GM19239 (cell line): ENCODE data around the gene PSMA3.

Experiments used
- DNase-seq: peaks from one replicate; pipeline ENCODE4 v3.0.0; 2011; ENCODE audit warnings: low spot score; ENCODE audit not compliant: insufficient read length
- FAIRE-seq: peaks from 2 replicates; lab custom pipeline; 2011; peaks lifted over from hg19 to GRCh38; lab: Jason Lieb, UNC

The PSMA3 gene

DNA sequence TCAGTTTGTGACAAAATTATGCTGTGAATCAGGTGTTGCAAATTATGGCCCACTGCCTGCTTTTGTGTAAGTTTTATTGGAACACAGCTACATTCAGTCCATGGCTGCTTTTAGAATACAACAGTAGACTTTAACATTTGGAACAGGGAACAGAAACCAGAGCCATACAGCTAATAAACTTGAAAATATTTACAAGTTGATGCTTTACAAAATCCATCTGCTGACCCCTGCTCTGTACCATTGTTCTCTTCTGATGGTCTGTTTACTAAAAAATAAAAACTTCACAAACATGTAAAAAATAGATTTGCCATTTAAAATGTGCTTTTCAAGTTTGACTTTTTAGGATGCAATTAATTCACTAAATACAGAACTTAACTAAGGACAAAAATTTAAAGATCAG is 20.8 kb downstream of the PSMA3 start:
- FAIRE-seq: no peak

DNA sequence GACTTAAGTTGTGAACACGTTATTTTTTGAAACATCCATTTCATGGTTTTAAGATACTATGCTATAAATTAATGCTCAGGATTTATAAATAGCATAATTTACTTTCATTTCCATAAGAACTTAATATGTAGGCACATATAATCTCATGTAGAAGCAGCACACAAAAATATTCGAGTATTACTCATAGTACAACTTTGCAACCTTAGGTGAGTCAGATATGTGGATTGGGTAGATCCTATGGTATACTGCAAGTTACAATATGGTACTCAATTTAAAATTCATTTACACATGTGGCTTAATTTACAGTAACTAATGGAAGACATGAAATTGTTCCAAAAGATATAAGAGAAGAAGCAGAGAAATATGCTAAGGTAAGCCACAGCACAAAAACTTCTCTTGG is 26.0 kb downstream of the PSMA3 start:
- no peak for DNase-seq
- FAIRE-seq: no peak

More for the DNA sequence above, 20.8 kb downstream of the PSMA3 start:
- DNase-seq: no peak

DNA sequence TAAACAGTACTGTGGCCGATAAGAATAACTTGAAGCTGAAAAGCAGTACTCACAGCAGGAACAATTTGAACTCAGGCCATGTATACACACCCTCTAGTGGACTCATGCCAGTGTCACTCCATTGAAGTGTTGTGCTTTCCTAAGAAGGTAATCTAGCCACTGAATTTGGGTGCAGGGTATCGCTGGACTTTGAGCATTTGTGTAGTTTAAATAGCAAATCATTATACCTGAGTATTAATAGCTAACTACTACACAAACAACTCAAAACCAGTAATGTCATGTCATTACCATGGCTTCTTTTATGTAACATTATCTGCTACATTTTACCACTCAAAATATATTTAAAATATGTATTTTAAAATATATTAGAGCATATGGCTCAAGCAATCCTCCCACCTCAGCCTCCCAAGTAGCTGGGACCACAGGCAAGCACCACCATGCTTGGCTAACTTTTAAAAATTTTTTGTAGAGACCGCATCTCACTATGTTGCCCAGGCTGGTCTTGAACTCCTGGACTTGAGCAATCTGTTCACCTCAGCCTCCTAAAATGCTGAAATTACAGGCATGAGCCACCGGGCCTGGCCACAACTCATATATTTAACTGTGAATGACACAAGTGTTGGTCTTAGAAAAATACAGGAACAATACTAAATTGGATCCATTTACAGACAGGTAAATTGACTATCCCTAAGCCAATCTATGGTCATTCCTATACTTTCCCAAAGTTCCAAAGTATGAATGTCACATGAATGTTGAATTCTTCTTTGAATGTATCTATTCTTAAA is 28.1 kb downstream of the PSMA3 start:
- FAIRE-seq: peak; percentile 39
- DNase-seq: no peak

DNA sequence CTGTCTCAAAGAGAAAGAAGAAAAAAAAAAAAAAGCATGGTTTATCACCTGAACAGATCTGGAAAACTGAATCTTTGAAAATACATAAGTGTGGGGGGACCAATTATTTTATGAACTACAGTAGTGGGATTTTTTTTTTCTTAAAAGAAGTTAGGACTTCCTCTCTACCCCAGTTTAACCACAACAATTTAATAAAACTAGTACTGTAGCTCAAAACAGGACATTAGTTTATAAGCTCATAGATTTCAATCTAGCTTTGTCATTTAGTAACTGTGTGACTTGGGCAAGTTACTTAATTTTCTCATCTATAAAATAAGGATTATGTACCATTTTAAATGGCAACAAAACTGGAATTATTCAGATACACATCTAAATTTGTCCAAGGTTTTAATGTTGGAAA is 30.2 kb downstream of the PSMA3 start:
- no peak for DNase-seq
- no peak for FAIRE-seq

DNA sequence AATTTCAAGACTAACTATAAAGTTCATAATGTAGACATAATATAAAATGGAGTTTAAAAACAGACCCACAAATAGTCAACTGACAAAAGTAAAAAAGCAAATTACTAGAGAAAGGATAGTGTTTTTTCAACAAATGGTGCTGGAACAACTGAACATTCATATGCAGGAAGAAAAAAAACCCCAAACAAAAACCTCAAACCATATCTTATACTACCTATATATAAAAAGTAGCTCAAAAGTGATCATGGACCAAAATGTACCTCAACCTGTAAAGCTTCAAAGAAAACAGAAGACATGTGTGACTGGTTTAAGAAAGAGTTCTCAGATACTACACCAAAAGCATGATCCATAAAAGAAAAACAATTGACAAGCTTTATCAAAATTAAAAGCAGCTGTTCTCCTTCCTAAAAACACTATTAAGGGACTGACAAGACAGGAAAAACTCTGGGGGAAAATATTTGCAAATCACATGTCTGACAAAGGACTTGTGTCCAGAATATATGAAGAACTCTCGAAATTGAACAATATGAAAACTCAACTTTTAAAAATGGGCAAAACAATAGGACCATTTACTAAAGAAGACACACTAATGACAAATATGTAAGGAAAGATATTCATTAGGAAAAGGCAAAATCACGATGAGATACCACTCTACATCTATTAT is 31.0 kb downstream of the PSMA3 start:
- DNase-seq: no peak
- FAIRE-seq: no peak

DNA sequence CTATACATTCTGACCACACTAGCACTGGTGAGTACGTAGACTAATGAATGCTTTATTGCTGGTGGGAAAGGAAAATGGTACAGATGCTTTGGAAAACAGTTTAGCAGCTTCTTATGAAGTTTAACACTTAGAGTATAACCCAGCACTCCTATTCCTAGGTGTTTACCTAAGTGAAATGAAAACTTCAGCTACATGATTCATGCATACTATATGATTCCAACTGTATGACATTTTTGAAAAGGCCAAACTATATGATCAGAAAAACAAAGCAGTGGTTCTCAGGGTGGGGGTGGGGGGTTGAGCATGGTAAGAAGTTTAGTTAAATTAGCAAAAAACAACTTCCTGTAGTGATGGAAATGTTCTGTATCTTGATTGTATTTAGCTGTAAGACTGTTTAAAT is 31.6 kb downstream of the PSMA3 start:
- FAIRE-seq: no peak

DNA sequence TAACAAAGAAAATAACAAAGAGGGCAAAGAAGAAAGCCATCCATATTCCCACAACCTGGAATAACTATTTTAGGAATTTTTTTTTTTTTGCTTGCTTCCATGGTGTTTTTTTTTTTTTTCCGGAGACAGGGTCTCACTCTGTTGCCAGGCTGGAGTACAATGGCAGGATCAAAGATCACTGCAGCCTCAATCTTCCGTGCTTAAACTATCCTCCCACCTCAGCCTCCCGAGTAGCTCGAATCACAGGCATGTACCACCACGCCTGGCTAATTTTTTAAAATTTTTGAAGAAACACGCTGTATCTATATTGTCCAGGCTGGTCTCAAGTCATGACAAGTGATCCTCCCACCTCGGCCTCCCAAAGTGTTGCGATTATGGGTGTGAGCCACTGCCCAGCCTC is 33.5 kb downstream of the PSMA3 start:
- DNase-seq: no peak
- FAIRE-seq: no peak

More for the DNA sequence above, 31.6 kb downstream of the PSMA3 start:
- DNase-seq: no peak

DNA sequence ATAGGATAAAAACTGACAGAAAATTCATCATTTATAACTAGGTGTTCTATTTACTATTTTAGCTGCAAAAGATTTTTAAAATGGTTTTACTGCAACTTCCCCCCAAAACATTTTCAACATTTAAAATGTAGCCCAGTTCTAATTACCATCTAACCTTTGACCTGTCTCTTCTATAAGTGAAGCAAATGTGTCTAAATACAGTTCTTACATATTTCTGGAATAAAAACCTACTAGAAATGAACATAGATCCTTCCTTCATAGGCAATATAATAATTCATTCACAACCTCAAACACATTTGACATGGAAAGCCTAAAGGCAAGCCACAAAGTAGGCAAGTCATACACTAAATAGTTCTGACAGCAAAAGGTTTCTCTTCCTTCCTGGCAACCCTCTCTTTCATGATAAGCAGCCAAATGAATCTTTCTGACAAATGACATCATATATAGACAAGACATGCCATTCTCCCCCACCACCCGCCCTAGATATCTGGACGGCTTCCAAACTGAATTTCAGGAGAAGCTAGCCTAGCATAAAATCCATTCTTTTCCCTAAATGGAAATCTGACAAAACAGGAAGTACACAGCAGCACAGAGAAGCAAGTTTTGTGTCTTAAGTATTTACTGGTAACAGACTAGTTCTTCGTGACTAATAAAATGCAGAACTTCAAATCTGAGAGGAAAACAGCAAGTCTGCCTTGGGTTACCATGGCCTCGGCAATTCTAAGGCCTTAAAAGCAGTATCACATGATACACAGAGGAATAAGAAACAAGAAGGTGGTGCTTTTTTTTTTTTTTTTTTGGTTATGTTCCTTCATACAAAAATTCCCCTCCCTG is 36.5 kb downstream of the PSMA3 start:
- DNase-seq: no peak
- FAIRE-seq: peak; percentile 66

DNA sequence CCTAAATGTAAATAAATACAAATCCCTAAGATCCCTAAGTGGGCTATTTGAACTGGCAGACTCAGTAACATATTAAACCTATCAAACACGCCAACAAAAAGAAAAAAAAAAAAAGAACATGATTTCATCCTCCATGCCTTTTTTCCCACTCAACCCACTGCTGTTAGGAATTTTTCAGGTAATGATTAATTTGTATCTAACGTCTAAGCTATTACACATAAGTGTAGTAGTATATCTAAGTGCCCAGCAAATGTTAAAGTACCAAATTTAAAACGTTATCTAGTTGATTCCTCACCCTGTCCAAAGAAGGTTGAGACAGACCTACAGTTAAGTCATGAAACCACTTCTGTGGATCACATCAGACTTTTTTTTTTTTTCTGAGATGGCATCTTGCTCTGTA is 37.3 kb downstream of the PSMA3 start:
- FAIRE-seq: no peak
- no peak for DNase-seq

DNA sequence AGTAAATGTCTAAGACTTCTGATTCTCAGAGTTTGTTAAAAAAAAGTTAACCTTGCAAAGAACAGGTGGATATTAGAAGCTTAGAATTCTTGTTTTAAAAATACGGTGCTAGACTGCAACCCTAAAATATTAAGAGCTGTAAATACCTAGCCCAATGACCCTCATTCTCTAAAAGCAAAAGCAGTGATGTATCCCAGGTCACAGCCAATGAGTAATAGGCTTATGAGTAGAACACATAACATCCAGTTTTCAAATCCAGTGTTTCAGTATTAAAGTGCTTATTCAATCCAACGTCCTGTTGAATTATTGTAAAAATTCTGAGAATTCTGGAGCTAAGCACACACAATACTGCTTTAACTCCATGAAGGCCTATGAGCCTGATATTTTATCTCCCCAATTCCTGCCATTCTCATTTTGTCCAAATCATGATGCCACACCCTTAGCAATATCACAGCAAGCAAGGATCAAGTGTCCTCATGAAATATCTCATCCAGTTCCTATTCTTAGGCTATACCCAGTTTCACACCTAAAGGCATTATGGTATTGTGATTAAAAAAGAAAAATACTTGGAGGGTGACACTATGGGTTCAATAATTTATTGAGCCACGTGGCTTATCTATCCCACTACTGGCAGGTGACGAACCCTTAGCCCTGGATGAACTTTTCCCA is 38.4 kb downstream of the PSMA3 start:
- DNase-seq (no peak), FAIRE-seq (no peak)

DNA sequence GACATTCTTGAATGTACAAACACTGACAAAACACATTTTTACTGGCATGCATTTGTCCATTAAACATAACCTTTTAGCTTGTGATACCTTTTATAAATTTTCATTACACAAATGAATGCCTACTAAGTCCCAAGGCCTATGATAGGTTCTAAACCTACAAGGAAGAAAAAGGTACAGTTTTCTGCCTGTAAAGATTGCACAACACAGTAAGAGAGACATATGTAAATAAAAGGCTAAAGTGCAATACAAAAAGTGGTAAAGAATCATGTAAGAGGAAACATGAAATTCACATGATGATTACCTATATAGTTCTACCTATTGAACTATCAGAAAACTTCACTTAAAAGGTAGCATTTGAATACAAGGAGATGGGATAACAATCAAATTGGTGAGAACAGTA is 39.1 kb downstream of the PSMA3 start:
- no peak for FAIRE-seq
- DNase-seq: no peak

DNA sequence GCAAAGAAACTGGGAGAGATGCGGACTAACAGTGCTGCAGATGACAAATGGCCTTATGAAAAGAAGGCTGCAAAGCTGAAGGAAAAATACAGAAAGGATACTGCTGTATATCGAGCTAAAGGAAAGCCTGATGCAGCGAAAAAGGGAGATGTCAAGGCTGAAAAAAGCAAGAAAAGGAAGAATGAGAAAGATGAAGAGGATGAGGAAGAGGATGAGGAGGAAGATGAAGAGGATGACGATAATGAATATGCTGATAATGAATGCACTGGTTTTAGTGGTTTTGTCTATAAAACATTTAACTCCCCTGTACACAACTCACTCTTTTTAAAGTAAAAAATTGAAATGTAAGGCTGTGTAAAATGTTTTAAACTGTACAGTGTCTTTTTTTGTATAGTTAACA is 40.5 kb downstream of the PSMA3 start:
- FAIRE-seq (no peak), DNase-seq (no peak)

DNA sequence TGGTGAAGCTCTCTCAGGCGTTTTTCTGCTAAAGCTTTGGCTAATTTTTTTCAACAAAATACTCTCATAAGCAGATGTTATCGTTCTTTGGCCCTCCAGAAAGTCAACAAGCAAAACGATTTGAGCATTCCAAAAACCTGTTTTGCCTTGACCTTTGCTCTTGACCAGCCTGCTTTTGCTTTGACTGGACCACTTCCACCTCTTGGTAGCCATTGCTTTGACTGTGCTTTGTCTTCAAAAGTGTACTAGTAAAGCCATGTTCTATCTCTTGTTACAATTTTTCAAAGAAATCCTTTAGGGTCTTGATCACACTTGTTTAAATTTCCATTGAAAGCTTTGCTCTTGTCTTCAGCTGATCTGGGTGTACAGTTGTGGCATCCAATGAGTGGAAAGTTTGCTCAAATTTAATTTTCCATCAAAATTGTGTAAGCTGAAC is 43.0 kb downstream of the PSMA3 start:
- no peak for FAIRE-seq
- no peak for DNase-seq

DNA sequence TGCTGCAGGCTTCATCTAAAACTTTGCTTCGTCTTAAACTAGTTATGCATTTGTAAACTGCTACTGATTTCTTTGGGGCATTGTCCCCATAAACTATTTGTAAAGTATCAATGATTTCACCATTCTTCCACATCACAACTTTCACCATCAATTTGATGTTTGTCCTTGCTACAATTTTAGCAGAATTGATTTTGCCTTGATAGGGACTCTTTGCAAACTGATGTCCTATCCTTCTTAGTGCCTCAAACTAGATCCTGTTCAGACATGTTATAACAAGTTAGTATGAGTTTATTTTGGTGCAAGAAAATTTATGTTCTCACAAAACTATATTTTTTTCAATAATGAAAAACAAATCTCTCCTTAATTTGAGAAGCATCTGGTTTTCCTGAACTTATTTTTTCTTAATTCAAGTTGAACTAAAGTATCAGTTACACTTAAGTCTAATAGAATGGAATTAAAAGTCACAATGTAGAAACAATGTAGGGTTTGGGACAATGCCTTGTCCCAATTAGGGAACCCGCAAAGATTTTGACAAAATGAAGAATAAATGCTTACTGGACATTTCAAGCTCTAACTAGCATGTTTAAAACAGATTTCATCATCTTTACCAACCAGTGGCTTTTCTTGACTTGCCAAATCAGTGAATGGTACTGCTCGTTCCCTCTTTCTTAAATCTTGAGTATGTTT is 43.6 kb downstream of the PSMA3 start:
- FAIRE-seq: no peak
- no peak for DNase-seq

DNA sequence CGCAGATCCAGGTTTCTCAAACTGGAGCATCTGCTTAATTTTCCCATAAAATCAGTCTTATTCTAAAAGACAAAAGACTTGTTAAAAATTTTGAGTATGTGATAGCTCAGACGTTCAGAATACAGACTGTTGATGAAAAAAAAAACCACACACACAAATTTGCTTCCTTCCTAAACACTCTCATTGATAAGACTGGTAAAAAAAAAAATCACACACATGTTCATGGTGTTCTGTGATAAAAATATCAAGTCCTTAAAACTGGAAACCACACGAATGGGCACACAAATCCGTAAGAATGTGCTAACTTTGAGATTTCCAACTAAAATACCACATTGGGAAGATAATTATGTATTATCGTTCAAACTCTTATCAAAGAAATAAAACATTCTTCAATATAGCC is 47.0 kb downstream of the PSMA3 start:
- FAIRE-seq (peak; percentile 23), DNase-seq (no peak)

DNA sequence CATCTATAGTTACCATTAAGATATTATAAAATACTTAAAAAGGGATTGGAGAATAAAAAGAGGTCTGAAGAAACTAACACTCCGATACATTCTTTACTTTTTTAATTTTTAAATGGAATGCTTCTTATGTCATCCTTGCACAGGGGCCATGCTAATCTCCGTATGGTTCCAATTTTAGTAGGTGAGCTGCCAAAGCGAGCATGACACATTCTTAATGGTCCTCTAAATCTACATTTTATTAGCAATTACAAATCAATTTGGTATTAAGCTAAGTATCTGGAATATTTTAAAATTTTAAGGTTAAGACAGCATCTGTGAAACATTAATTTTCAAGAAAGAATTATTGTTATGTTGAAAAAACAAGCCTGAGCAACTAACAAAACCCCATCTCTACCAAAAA is 47.5 kb downstream of the PSMA3 start:
- no peak for DNase-seq
- FAIRE-seq: no peak

DNA sequence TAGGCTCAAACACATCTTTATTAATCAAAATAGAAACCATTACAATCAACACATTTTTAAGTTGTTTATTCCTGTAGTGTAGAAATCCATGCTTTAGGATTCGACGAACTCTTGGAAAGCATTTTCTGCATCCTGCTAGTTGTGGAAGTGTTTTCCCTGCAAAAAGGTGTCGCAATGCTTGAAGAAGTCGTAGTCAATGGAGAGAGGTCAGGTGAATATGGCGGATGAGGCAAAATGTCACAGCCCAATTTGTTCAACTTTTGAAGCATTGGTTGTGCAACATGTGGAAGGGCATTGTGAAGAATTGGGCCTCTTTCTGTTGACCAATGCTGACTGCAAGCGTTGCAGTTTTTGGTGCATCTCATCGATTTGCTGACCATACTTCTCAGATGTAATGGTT is 49.6 kb downstream of the PSMA3 start:
- FAIRE-seq: no peak
- no peak for DNase-seq

DNA sequence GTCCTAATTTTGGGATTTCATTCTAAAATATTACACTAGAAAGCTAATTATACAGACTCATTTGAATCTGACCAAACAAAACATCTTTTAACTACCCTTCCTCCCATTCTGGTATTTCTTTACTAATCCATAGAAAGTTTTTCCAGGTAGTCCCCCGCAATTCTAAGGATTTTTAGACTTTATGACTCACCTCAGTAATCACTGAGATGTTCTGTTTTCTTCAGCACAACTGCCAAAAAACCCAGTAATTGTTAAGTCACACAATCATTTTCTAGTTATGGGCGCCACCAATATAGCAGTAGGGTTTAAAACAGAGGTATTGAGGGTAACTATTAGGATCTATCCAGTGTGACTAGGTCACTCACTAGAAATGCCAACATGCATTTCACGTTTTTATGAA is 52.1 kb downstream of the PSMA3 start:
- FAIRE-seq: peak; percentile 35

DNA sequence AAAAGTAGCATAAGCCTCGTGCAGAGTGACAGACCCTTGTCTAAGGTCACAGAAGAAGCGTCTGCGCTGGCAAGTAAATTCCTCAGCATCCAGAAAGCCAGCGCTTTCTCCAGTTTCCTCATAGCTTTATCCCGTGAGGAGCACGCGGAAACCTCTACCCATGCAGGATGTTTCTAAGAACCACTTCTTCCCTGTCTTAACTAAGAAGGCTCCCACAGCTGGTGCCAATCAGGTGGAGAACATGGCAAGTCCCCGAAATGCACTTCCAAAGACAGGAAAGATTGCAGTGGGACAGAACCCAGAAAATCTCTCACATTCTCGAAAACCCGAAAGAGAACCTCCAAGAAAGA is 52.7 kb downstream of the PSMA3 start:
- DNase-seq (no peak), FAIRE-seq (peak; percentile 57)

More for the DNA sequence above, 52.1 kb downstream of the PSMA3 start:
- DNase-seq: no peak
